Tibial nerve (tissue), 4 donors: ENCODE results near the gene LARP4B. TPM values are rescaled to one million over a fixed set of nuclear protein-coding genes. Genes with fewer than 3 reads are reported as not detected.

Experiments
- DNase-seq, 2 donors: peaks; one replicate each; pipeline ENCODE4 v3.0.0-alpha.2; 2019; ENCODE audit warnings: low spot score in 2 of 2
- H3K27ac ChIP-seq, 4 donors: fragments of 200-600 bp; sonication (generic) in 3 of 4; one replicate each; pipeline ENCODE4 v1.5.1; 2017 to 2019; ENCODE audit warnings: mild to moderate bottlenecking in 1 of 4
- H3K27me3 ChIP-seq, 2 donors: fragments of 200-600 bp; sonication (generic) in 1 of 2; one replicate each; pipeline versions ENCODE4 v1.5.1 to v1.6.0; 2017 to 2019
- H3K36me3 ChIP-seq, 3 donors: fragments of 200-600 bp; sonication (generic); one replicate each; pipeline ENCODE4 v1.5.1; 2018 to 2019
- H3K4me1 ChIP-seq, 4 donors: fragments of 200-600 bp; sonication (generic) in 3 of 4; one replicate each; pipeline ENCODE4 v1.5.1; 2017 to 2019
- H3K4me3 ChIP-seq, 4 donors: fragments of 200-600 bp; sonication (generic) in 3 of 4; one replicate each; pipeline ENCODE4 v1.5.1; 2017 to 2019; ENCODE audit warnings: mild to moderate bottlenecking in 1 of 4, moderate library complexity in 1 of 4
- H3K9me3 ChIP-seq, 4 donors: fragments of 200-600 bp; sonication (generic) in 3 of 4; one replicate each; pipeline ENCODE4 v1.5.1; 2017 to 2019
- EP300 ChIP-seq, 2 donors: sonication (generic); formaldehyde crosslinking; IDR thresholded peaks; one replicate each; pipeline ENCODE4 v1.6.1; 2017; ENCODE audit warnings: antibody characterized with exemption in 2 of 2, mild to moderate bottlenecking in 1 of 2
- POLR2A ChIP-seq, 2 donors: fragments of 450-650 bp; IDR thresholded peaks; one replicate each; pipeline ENCODE4 v1.6.1; 2017; ENCODE audit warnings: antibody characterized with exemption in 2 of 2, mild to moderate bottlenecking in 2 of 2, moderate library complexity in 2 of 2
- WGBS, 2 donors: methylation state at CpG; one replicate each; pipeline ENCODE4 v1.1.5; 2018; 5-methylcytosine and 5-hydroxymethylcytosine counted together
- total RNA-seq, 4 donors: library from RNA; depleted of rRNA; stranded (reverse); fragments of >200 nt; gene quantifications; one replicate each; pipeline ENCODE4 v1.1.0, GENCODE V29; 2016
- TF ChIP-seq, protein P1 (sequence below), 5 experiments: fragments of 200-600 bp in 3 of 5; fragments of 450-650 bp in 2 of 5; sonication (generic) in 3 of 5; IDR thresholded peaks; one replicate each; pipeline ENCODE4 v1.5.1; 2016 to 2019; ENCODE audit warnings: antibody characterized with exemption in 5 of 5, mild to moderate bottlenecking in 3 of 5, moderate library complexity in 2 of 5

Gene LARP4B
- total RNA-seq, 4 donors from 2014 or later, result 50.2 to 64.7 (median 58.6) TPM

DNA sequence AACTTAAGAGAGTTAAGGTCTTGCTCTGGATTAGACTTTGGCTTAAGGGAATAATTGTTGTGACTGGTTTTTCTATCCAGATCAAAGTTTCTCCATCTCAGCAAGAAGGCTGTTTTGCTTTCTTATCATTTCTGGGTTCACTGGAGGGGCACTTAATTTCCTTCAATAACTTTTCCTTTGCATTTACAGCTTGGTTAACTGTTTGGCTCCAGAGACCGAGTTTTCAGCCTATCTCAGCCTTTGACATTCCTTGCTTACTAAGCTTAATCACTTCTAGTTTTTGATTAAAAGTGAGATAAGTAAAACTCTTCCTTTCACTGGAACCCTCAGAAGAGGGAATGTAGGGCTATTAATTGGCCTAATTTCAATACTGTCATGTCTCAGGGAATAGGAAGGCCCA lies 76.4 kb downstream of the LARP4B start:
- Histone ChIP-seq H3K27me3 (no peaks in the 10 kb centered on the region), H3K4me3 (no peak overlapping the region), H3K27ac (no peak overlapping the region), H3K4me1 (peaks cover 0 to 22% (median 0%) of the 10 kb centered on the region in 4 donors), H3K9me3 (peaks cover 0 to 4% (median 0%) of the 10 kb centered on the region in 4 donors), H3K36me3 (peaks cover 0 to 31% (median 0%) of the 10 kb centered on the region in 3 donors)
- 95 to 97% methylated on average over 1 of the region's 1 CpG for WGBS, 2 donors
- no peak for DNase-seq
- TF ChIP-seq POLR2A (IDR thresholded peaks at IDR 0.05), result no peak
- TF ChIP-seq, protein P1, sequence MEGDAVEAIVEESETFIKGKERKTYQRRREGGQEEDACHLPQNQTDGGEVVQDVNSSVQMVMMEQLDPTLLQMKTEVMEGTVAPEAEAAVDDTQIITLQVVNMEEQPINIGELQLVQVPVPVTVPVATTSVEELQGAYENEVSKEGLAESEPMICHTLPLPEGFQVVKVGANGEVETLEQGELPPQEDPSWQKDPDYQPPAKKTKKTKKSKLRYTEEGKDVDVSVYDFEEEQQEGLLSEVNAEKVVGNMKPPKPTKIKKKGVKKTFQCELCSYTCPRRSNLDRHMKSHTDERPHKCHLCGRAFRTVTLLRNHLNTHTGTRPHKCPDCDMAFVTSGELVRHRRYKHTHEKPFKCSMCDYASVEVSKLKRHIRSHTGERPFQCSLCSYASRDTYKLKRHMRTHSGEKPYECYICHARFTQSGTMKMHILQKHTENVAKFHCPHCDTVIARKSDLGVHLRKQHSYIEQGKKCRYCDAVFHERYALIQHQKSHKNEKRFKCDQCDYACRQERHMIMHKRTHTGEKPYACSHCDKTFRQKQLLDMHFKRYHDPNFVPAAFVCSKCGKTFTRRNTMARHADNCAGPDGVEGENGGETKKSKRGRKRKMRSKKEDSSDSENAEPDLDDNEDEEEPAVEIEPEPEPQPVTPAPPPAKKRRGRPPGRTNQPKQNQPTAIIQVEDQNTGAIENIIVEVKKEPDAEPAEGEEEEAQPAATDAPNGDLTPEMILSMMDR (IDR thresholded peaks at IDR 0.05), result no peak
- no peak for TF ChIP-seq EP300 (IDR thresholded peaks at IDR 0.05)

DNA sequence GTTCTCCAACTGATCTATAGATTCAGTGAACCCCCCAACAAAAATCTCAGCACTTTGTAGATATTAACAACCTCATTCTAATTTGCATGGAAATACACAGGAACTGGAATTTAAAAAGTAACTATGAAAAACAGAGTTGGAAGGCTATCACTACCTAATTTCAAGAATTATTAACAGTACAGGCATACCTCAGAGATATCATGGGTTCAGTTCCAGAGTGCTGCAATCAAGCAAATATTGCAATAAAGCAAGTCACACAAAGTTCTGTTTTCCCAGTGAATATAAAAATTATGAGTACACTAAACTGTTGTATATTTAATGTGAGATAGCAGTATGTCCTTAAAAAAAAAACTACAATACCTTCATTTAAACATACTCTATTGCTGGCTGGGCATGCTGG lies 78.5 kb downstream of the LARP4B start:
- no peaks in the 10 kb centered on the region for H3K27me3 ChIP-seq
- H3K36me3 ChIP-seq, result peaks cover 0 to 35% (median 0%) of the 10 kb centered on the region in 3 donors
- peaks cover 0 to 28% (median 1%) of the 10 kb centered on the region in 4 donors for H3K4me1 ChIP-seq
- TF ChIP-seq, protein P1 (IDR thresholded peaks at IDR 0.05), result no peak
- no peak for TF ChIP-seq POLR2A (IDR thresholded peaks at IDR 0.05)
- no peak for TF ChIP-seq EP300 (IDR thresholded peaks at IDR 0.05)
- H3K9me3 ChIP-seq, result peaks cover 0 to 8% (median 0%) of the 10 kb centered on the region in 4 donors
- H3K27ac ChIP-seq, result no peak overlapping the region
- no peak for DNase-seq
- H3K4me3 ChIP-seq, result no peak overlapping the region

DNA sequence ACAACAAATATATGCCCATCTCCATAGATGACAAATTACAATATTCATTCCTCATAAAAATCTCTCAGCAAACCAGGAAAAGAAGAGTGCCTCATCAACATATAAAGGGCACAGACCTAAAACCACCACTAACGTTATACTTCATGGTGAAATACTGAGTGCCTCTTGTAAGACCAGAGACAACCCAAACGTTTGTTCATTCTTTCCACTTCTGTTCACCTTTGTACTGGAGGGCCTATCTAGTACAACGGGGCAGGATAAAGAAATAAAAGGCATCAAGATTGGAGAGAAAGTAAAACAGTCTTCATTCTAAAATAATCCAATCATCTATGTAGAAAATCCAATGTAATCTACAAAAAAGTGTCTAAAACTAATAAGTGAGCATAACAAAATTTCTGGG lies 79.1 kb downstream of the LARP4B start:
- Histone ChIP-seq H3K4me1 (peaks cover 0 to 34% (median 3%) of the 10 kb centered on the region in 4 donors), H3K4me3 (no peak overlapping the region), H3K27ac (no peak overlapping the region), H3K9me3 (peaks cover 0 to 8% (median 0%) of the 10 kb centered on the region in 4 donors), H3K36me3 (peaks cover 0 to 35% (median 0%) of the 10 kb centered on the region in 3 donors), H3K27me3 (no peaks in the 10 kb centered on the region)
- TF ChIP-seq POLR2A (IDR thresholded peaks at IDR 0.05), result no peak
- TF ChIP-seq, protein P1 (IDR thresholded peaks at IDR 0.05), result no peak
- TF ChIP-seq EP300 (IDR thresholded peaks at IDR 0.05), result no peak
- DNase-seq, result no peak
- 55 to 59% methylated on average over 3 of the region's 3 CpGs for WGBS, 2 donors

DNA sequence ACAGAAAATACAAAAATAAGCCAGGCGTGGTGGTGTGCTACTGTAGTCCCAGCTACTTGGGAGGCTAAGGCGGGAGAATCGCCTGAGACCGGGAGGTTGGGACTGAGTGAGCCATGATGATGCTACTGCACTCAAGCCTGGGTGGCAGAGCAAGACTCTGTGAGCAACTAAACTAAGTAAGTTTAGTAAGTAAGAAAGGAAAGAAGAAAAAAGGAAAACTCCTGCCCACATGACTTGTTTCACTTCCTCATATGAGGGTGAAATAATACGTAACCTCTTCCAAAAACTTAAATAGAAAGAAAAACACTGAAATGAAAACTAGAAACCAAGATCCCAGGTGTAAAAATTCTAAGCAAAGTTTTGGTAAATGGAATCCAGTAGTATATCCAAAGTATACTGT lies 79.6 kb downstream of the LARP4B start:
- 87 to 91% methylated on average over 5 of the region's 5 CpGs for WGBS, 2 donors
- Histone ChIP-seq H3K27ac (no peak overlapping the region), H3K36me3 (peaks cover 0 to 35% (median 0%) of the 10 kb centered on the region in 3 donors), H3K27me3 (no peaks in the 10 kb centered on the region), H3K4me3 (no peak overlapping the region), H3K9me3 (peaks cover 0 to 8% (median 0%) of the 10 kb centered on the region in 4 donors), H3K4me1 (peaks cover 0 to 35% (median 3%) of the 10 kb centered on the region in 4 donors)
- DNase-seq, result no peak
- TF ChIP-seq, protein P1 (IDR thresholded peaks at IDR 0.05), result no peak
- TF ChIP-seq POLR2A (IDR thresholded peaks at IDR 0.05) (no peak), EP300 (IDR thresholded peaks at IDR 0.05) (no peak)

DNA sequence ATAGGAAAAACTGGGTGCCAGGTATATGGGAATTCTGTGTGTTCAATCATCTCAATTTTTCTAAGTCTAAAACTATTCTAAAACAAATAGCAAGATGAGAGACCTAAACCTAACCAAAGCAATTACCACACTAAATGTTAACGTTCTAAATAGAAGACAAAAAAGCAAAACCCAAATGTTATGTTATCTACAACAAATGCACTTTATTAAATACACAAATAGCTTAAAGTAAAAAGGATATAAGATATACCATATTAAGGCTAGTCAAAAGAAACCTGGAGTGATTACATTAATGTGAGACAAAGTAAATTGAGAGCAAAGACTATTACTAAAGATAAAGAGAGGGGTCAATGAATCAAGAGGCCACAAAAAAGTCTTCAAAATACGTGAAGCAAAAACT lies 81.4 kb downstream of the LARP4B start:
- Histone ChIP-seq H3K4me1 (peaks cover 0 to 40% (median 3%) of the 10 kb centered on the region in 4 donors), H3K4me3 (no peak overlapping the region), H3K27me3 (no peaks in the 10 kb centered on the region), H3K9me3 (peaks cover 0 to 8% (median 0%) of the 10 kb centered on the region in 4 donors), H3K27ac (no peak overlapping the region), H3K36me3 (peaks cover 0 to 35% (median 0%) of the 10 kb centered on the region in 3 donors)
- WGBS, 2 donors, result 98 to 99% methylated on average over 2 of the region's 2 CpGs
- no peak for DNase-seq
- TF ChIP-seq POLR2A (IDR thresholded peaks at IDR 0.05) (no peak), EP300 (IDR thresholded peaks at IDR 0.05) (no peak)
- TF ChIP-seq, protein P1 (IDR thresholded peaks at IDR 0.05), result no peak
